ENCODE data around the gene KCNJ5.

The KCNJ5 gene

GRCh38 chr11:128845334-128845780 lies 45.8 kb upstream of the KCNJ5 start:
- Histone ChIP-seq H3K79me2 (ENCODE audit: insufficient read depth, low read length) (no peaks in the 10 kb centered on the region), H3K4me3 (ENCODE audit: low read depth, low read length, poor library complexity, severe bottlenecking) (no peak overlapping the region), H3K9me3 (ENCODE audit: low read length) (no peaks in the 10 kb centered on the region), H3F3A (ENCODE audit: insufficient read depth, low read length) (no peaks in the 10 kb centered on the region), H3K4me2 (ENCODE audit: low read length) (peak overlapping the region; percentile 28; the same call in 1 of the 2 replicates), H3K9me2 (ENCODE audit: low read depth, low read length) (no peaks in the 10 kb centered on the region), H3K4me1 (ENCODE audit: insufficient read depth, low read length, severe bottlenecking) (peaks cover 65% of the 10 kb centered on the region), H4K20me1 (ENCODE audit: insufficient read depth, low read length) (no peaks in the 10 kb centered on the region), H3K9ac (ENCODE audit: low read length) (peak overlapping the region; percentile 30; the same call in 1 of the 2 replicates), H2AFZ (ENCODE audit: low read length) (no peak overlapping the region), H3K27me3 (ENCODE audit: insufficient read depth, low read length) (no peaks in the 10 kb centered on the region), H3K27ac (ENCODE audit: low read depth, low read length, poor library complexity, severe bottlenecking) (peak overlapping the region; percentile 96), H3K36me3 (ENCODE audit: insufficient read depth, low read length) (no peaks in the 10 kb centered on the region)
- no peak for TF ChIP-seq CTCF (IDR thresholded peaks at IDR 0.05; ENCODE audit: low read length)
- TF ChIP-seq EZH2 (IDR thresholded peaks at IDR 0.05; ENCODE audit: borderline replicate concordance, low read length): no peak

GRCh38 chr11:128846985-128847384 lies 44.2 kb upstream of the KCNJ5 start:
- Histone ChIP-seq H3K9me3 (ENCODE audit: low read length) (no peaks in the 10 kb centered on the region), H3K79me2 (ENCODE audit: insufficient read depth, low read length) (no peaks in the 10 kb centered on the region), H3K4me2 (ENCODE audit: low read length) (no peak overlapping the region), H3K9me2 (ENCODE audit: low read depth, low read length) (no peaks in the 10 kb centered on the region), H3K36me3 (ENCODE audit: insufficient read depth, low read length) (no peaks in the 10 kb centered on the region; the same call in 1 of the 2 replicates), H2AFZ (ENCODE audit: low read length) (no peak overlapping the region), H3K27ac (ENCODE audit: low read depth, low read length, poor library complexity, severe bottlenecking) (peak overlapping the region; percentile 51), H3F3A (ENCODE audit: insufficient read depth, low read length) (no peaks in the 10 kb centered on the region), H3K4me3 (ENCODE audit: low read depth, low read length, poor library complexity, severe bottlenecking) (no peak overlapping the region), H4K20me1 (ENCODE audit: insufficient read depth, low read length) (no peaks in the 10 kb centered on the region), H3K9ac (ENCODE audit: low read length) (no peak overlapping the region), H3K27me3 (ENCODE audit: insufficient read depth, low read length) (no peaks in the 10 kb centered on the region), H3K4me1 (ENCODE audit: insufficient read depth, low read length, severe bottlenecking) (peaks cover 49% of the 10 kb centered on the region)
- TF ChIP-seq CTCF (IDR thresholded peaks at IDR 0.05; ENCODE audit: low read length) (no peak), EZH2 (IDR thresholded peaks at IDR 0.05; ENCODE audit: borderline replicate concordance, low read length) (no peak)

- Histone ChIP-seq H3K9me3 (ENCODE audit: low read length) (no peaks in the 10 kb centered on the region), H3K4me3 (ENCODE audit: low read depth, low read length, poor library complexity, severe bottlenecking) (no peak overlapping the region), H3K36me3 (ENCODE audit: insufficient read depth, low read length) (no peaks in the 10 kb centered on the region; the same call in 1 of the 2 replicates), H3F3A (ENCODE audit: insufficient read depth, low read length) (no peaks in the 10 kb centered on the region), H4K20me1 (ENCODE audit: insufficient read depth, low read length) (no peaks in the 10 kb centered on the region), H2AFZ (ENCODE audit: low read length) (no peak overlapping the region), H3K27me3 (ENCODE audit: insufficient read depth, low read length) (no peaks in the 10 kb centered on the region), H3K9ac (ENCODE audit: low read length) (no peak overlapping the region), H3K4me1 (ENCODE audit: insufficient read depth, low read length, severe bottlenecking) (peaks cover 29% of the 10 kb centered on the region), H3K9me2 (ENCODE audit: low read depth, low read length) (no peaks in the 10 kb centered on the region), H3K27ac (ENCODE audit: low read depth, low read length, poor library complexity, severe bottlenecking) (peak overlapping the region; percentile 74), H3K79me2 (ENCODE audit: insufficient read depth, low read length) (no peaks in the 10 kb centered on the region), H3K4me2 (ENCODE audit: low read length) (no peak overlapping the region)
- TF ChIP-seq CTCF (IDR thresholded peaks at IDR 0.05; ENCODE audit: low read length) (peak; percentile 87), EZH2 (IDR thresholded peaks at IDR 0.05; ENCODE audit: borderline replicate concordance, low read length) (no peak)
These were observed 42.2 kb upstream of the KCNJ5 start for GRCh38 chr11:128848815-128849455.
